Esophagus muscularis mucosa (tissue), 3 donors: ENCODE measurements around the gene RMND5A.

Experiments
- POLR2A ChIP-seq: fragments of 450-650 bp; IDR thresholded peaks from one replicate; pipeline ENCODE4 v1.6.1; 2017; ENCODE audit warnings: antibody characterized with exemption, moderate library complexity, mild to moderate bottlenecking, low read depth
- POLR2AphosphoS5 ChIP-seq, 2 donors: sonication (generic); formaldehyde crosslinking; IDR thresholded peaks; one replicate each; pipeline ENCODE4 v1.6.1; 2017; ENCODE audit warnings: antibody characterized with exemption in 2 of 2
- TF ChIP-seq, protein P1 (sequence below), 3 experiments: fragments of 200-600 bp in 2 of 3; fragments of 450-650 bp in 1 of 3; sonication (generic) in 2 of 3; IDR thresholded peaks; one replicate each; pipeline ENCODE4 v1.5.1; 2017 to 2019; ENCODE audit warnings: antibody characterized with exemption in 3 of 3, mild to moderate bottlenecking in 2 of 3, moderate library complexity in 1 of 3

DNA sequence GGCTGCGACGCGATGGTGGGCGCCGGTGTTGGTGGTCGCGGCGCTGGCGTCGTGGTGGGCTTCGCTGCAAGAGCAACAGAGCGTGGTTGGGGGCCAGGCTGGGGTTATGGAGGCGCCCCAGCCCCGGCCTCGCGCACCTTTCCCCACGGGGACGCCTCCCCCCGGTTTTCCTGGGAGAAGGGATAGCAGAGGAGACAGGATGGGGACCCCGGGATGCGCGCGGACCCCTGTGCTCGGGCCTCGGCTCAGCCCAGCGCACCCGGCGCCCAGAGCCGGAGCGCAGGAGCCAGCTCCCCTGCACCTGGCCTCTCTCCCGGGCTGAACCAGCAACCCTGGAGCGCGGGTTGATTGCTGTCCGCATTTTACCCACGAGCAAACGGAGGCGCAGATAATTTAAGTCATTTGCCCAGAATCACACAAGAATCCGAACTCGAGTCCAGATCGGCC, 69.6 kb downstream of the RMND5A start:
- TF ChIP-seq POLR2AphosphoS5 (IDR thresholded peaks at IDR 0.05) (no peak), POLR2A (no peak)
- TF ChIP-seq, protein P1, sequence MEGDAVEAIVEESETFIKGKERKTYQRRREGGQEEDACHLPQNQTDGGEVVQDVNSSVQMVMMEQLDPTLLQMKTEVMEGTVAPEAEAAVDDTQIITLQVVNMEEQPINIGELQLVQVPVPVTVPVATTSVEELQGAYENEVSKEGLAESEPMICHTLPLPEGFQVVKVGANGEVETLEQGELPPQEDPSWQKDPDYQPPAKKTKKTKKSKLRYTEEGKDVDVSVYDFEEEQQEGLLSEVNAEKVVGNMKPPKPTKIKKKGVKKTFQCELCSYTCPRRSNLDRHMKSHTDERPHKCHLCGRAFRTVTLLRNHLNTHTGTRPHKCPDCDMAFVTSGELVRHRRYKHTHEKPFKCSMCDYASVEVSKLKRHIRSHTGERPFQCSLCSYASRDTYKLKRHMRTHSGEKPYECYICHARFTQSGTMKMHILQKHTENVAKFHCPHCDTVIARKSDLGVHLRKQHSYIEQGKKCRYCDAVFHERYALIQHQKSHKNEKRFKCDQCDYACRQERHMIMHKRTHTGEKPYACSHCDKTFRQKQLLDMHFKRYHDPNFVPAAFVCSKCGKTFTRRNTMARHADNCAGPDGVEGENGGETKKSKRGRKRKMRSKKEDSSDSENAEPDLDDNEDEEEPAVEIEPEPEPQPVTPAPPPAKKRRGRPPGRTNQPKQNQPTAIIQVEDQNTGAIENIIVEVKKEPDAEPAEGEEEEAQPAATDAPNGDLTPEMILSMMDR (IDR thresholded peaks at IDR 0.05): no peak
